ENCODE results near the gene ADAM12.

ADAM12 gene

DNA sequence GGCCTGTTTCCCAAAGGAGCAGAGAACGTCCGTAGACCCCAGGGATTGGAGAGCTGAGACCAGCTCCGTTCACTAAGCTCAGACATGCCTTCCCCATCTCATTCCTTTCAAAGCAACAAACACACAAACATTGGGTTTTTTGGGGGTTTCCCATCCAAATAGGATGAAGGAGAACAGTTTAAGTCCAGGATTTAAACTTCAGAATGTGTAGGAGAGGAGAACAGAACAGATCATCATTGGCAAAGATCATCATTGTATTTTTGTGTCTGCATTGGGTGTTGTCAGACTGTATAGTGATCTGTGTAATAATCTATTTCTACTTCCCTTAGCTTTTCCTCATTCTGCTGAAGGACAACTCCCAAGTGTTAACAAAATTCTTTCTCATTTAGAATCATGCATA, 314.0 kb downstream of the ADAM12 start:
- TF ChIP-seq, protein P1, sequence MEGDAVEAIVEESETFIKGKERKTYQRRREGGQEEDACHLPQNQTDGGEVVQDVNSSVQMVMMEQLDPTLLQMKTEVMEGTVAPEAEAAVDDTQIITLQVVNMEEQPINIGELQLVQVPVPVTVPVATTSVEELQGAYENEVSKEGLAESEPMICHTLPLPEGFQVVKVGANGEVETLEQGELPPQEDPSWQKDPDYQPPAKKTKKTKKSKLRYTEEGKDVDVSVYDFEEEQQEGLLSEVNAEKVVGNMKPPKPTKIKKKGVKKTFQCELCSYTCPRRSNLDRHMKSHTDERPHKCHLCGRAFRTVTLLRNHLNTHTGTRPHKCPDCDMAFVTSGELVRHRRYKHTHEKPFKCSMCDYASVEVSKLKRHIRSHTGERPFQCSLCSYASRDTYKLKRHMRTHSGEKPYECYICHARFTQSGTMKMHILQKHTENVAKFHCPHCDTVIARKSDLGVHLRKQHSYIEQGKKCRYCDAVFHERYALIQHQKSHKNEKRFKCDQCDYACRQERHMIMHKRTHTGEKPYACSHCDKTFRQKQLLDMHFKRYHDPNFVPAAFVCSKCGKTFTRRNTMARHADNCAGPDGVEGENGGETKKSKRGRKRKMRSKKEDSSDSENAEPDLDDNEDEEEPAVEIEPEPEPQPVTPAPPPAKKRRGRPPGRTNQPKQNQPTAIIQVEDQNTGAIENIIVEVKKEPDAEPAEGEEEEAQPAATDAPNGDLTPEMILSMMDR (IDR thresholded peaks at IDR 0.05; ENCODE audit: extremely low read depth, insufficient read depth, missing control alignments) = no peak
- in situ Hi-C loops (cut with MboI; ENCODE audit: low pct_unique_long_range_greater_than_20kb, low sequenced_read_pairs, unreplicated experiment) = no loop called here
- DNase-seq (ENCODE audit: low spot score) = no peak

DNA sequence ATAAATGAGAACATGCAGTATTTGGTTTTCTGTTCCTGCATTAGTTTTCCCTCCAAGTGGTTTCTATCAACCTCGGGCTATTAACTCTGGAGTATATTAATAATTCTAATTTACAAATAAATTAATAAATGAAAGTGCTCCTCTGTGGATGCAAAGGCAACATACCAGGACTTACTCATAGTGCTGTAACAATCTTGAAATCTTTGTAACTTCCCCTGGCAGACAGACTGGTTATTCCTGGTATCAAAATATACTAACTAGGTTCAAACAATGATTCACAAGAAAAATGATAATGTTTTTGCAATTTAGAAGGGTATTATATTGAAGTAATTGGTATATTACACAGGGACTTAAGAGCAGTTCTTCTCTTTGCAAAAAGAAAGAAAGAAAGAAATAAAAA, 314.7 kb downstream of the ADAM12 start:
- TF ChIP-seq, protein P1 (IDR thresholded peaks at IDR 0.05; ENCODE audit: extremely low read depth, insufficient read depth, missing control alignments) = no peak
- in situ Hi-C loops (cut with MboI; ENCODE audit: low pct_unique_long_range_greater_than_20kb, low sequenced_read_pairs, unreplicated experiment) = no loop called here
- DNase-seq (ENCODE audit: low spot score) = no peak

DNA sequence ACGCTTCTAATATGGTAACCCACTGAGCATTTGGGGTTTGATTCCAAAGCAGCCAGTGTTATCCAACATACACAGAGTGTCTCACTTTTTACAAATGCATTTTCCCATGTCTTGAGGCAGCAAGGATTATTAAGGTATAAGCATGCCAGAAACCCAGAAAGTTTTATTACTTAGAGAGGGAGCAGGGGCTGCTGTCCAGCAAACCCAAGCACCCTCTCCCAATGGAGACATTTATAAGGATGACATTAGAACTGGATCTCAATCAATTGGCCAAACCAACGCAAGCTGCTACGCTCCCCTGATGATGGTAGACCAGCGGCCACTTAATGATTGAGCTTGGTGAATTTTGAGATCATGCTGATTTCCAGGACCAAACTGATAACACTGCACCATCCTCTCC, 315.7 kb downstream of the ADAM12 start:
- in situ Hi-C loops (cut with MboI; ENCODE audit: low pct_unique_long_range_greater_than_20kb, low sequenced_read_pairs, unreplicated experiment) = no loop called here

DNA sequence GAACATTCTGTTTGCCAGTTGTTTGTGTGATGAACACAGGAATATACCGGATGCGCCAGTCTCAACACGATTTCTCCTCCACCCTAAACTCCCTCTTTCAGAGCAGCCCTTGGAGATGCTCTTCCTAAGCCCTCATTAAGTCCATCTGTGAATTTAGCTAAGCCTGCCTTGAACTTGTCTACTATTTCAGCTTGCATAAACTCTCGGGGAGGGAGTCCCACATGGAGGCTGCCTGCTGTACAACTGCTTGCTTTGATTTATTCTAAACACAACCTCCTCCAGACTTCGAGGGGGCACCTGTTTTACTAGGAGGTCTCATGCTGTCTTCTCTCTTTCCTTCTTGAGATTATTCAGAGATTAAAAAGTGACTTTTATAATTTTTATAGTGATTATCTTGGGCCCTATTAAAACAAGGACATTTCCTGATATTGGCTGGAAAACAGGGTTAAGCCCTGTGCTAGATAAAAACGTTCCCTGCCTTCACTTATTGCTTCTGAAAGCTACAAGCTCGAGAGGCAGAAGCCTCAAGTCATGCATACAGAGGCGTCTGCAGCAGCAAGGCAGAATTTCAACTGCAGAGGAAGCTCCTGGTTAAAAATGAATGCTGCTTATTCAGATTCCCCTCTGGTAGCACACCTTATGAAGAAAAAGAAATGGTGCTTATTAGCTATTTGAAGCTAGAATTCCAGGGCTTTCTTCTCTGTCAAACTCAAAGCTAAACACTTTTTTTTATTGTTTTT, 317.6 kb downstream of the ADAM12 start:
- in situ Hi-C loops (cut with MboI; ENCODE audit: low pct_unique_long_range_greater_than_20kb, low sequenced_read_pairs, unreplicated experiment) = no loop called here
- no peak for DNase-seq (ENCODE audit: low spot score)
- TF ChIP-seq, protein P1 (IDR thresholded peaks at IDR 0.05; ENCODE audit: extremely low read depth, insufficient read depth, missing control alignments) = no peak

More for the DNA sequence above, 315.7 kb downstream of the ADAM12 start:
- no peak for DNase-seq (ENCODE audit: low spot score)
- TF ChIP-seq, protein P1 (IDR thresholded peaks at IDR 0.05; ENCODE audit: extremely low read depth, insufficient read depth, missing control alignments) = no peak

DNA sequence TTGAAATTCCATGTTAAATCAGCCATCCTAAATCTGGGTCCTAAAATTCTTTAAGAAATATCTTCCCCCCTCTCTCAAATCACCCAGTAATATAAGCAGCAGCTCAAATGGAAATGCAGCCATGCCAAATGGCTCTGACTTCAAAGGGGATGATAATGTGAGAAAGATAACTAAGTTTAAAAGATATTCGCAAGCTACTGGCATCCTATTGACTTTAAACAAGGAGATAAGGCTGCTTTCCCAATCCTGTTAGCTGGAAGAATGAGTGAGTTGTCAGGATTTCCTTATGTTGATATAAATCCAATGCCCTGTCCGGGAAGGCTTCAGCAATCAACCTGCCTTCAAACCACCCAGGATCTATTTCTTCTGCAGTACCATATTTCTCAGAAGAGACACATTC, 320.0 kb downstream of the ADAM12 start:
- TF ChIP-seq, protein P1 (IDR thresholded peaks at IDR 0.05; ENCODE audit: extremely low read depth, insufficient read depth, missing control alignments) = no peak
- no peak for DNase-seq (ENCODE audit: low spot score)
- in situ Hi-C loops (cut with MboI; ENCODE audit: low pct_unique_long_range_greater_than_20kb, low sequenced_read_pairs, unreplicated experiment) = no loop called here

DNA sequence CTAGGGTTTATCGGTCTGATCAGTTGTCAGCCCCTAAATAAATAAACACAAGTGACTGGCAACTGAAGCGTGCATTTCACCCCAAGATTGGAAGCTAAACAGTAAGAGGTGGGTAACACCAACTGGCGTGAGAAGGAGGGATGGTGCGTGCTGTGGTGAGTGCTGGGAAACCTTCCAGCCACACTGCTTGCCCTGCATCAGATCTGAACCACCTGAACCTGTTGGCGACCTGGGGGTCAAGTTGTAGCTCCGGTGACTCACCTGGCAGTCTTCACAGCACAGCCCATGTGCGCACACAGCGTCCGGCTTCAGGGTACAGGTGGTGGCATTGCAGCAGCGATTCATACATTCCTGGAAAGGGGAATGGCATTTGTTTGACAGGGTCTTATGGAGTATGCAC, 321.8 kb downstream of the ADAM12 start:
- TF ChIP-seq, protein P1 (IDR thresholded peaks at IDR 0.05; ENCODE audit: extremely low read depth, insufficient read depth, missing control alignments) = no peak
- in situ Hi-C loops (cut with MboI; ENCODE audit: low pct_unique_long_range_greater_than_20kb, low sequenced_read_pairs, unreplicated experiment) = no loop called here
- no peak for DNase-seq (ENCODE audit: low spot score)

All from GM13977 (cell line).